Measurements from ENCODE around the gene KIF13A.
"Not testable (repeated sequence)": the region's sequence is repeated elsewhere in the genome, so short reads cannot be mapped to it uniquely, and the experiment has no call there.

The KIF13A gene

GRCh38 chr6:18028332-18028731, 40.9 kb upstream of the KIF13A start:
- in situ Hi-C loops (cut with HindIII; ENCODE audit: low sequenced_read_pairs) = loop anchor here (10.0 kb wide), 1 partner anchor 54 kb away; no protein-coding TSS in a partner anchor
- no peak overlapping the region for H3K4me3 ChIP-seq (ENCODE audit: low read depth, low read length)
- no peak for DNase-seq (ENCODE audit: low read depth)
- no peak for TF ChIP-seq CTCF (IDR thresholded peaks at IDR 0.05; ENCODE audit: low read depth, low read length, missing control alignments)

- H3K4me3 ChIP-seq (ENCODE audit: low read depth, low read length) = no peak overlapping the region
- DNase-seq (ENCODE audit: low read depth) = no peak
- in situ Hi-C loops (cut with HindIII; ENCODE audit: low sequenced_read_pairs) = loop anchor here (10.0 kb wide), 1 partner anchor 51 kb away; no protein-coding TSS in a partner anchor
- no peak for TF ChIP-seq CTCF (IDR thresholded peaks at IDR 0.05; ENCODE audit: low read depth, low read length, missing control alignments)
Measured at GRCh38 chr6:18025596-18025995, 38.2 kb upstream of the KIF13A start.

- in situ Hi-C loops (cut with HindIII; ENCODE audit: low sequenced_read_pairs) = loop anchor here (10.0 kb wide), 1 partner anchor 50 kb away; no protein-coding TSS in a partner anchor
- TF ChIP-seq CTCF (IDR thresholded peaks at IDR 0.05; ENCODE audit: low read depth, low read length, missing control alignments) = no peak
- no peak for DNase-seq (ENCODE audit: low read depth)
- no peak overlapping the region for H3K4me3 ChIP-seq (ENCODE audit: low read depth, low read length)
Measured at GRCh38 chr6:18024876-18025275, 37.4 kb upstream of the KIF13A start.

- no peak for TF ChIP-seq CTCF (IDR thresholded peaks at IDR 0.05; ENCODE audit: low read depth, low read length, missing control alignments)
- DNase-seq (ENCODE audit: low read depth) = no peak
- in situ Hi-C loops (cut with HindIII; ENCODE audit: low sequenced_read_pairs) = loop anchor here (10.0 kb wide), 1 partner anchor 49 kb away; no protein-coding TSS in a partner anchor
- no peak overlapping the region for H3K4me3 ChIP-seq (ENCODE audit: low read depth, low read length)
Measured at GRCh38 chr6:18023891-18024290, 36.5 kb upstream of the KIF13A start.

GRCh38 chr6:18022398-18023231, 35.2 kb upstream of the KIF13A start:
- no peak for TF ChIP-seq CTCF (IDR thresholded peaks at IDR 0.05; ENCODE audit: low read depth, low read length, missing control alignments)
- in situ Hi-C loops (cut with HindIII; ENCODE audit: low sequenced_read_pairs) = loop anchor here (10.0 kb wide), 1 partner anchor 48 kb away; no protein-coding TSS in a partner anchor
- H3K4me3 ChIP-seq (ENCODE audit: low read depth, low read length) = peak overlapping the region; percentile 3
- DNase-seq (ENCODE audit: low read depth) = peak; percentile 49

- in situ Hi-C loops (cut with HindIII; ENCODE audit: low sequenced_read_pairs) = loop anchor here (10.0 kb wide), 1 partner anchor 47 kb away; no protein-coding TSS in a partner anchor
- no peak for DNase-seq (ENCODE audit: low read depth)
Measured at GRCh38 chr6:18021166-18021850, 33.9 kb upstream of the KIF13A start.

GRCh38 chr6:18020545-18020944, 33.1 kb upstream of the KIF13A start:
- H3K4me3 ChIP-seq (ENCODE audit: low read depth, low read length); DNase-seq (ENCODE audit: low read depth): not testable (repeated sequence)
- in situ Hi-C loops (cut with HindIII; ENCODE audit: low sequenced_read_pairs) = loop anchor here (10.0 kb wide), 1 partner anchor 46 kb away; no protein-coding TSS in a partner anchor

More at GRCh38 chr6:18021166-18021850, 33.9 kb upstream of the KIF13A start:
- TF ChIP-seq CTCF (IDR thresholded peaks at IDR 0.05; ENCODE audit: low read depth, low read length, missing control alignments) = no peak
- no peak overlapping the region for H3K4me3 ChIP-seq (ENCODE audit: low read depth, low read length)

Measured in astrocyte of the cerebellum (primary cell).